Smooth muscle cell (in vitro differentiated cells): ENCODE data around the gene CDC42BPA. TPM values are rescaled to one million over a fixed set of nuclear protein-coding genes. Genes with fewer than 3 reads are reported as not detected.

Source experiments
- DNase-seq: peaks from one replicate; lab custom pipeline; 2025; ENCODE audit not compliant: unreplicated experiment; lab: John Stamatoyannopoulos, UW
- H2AFZ ChIP-seq: fragments of 200-600 bp; sonication (generic); 2 replicates; pipeline ENCODE4 v1.6.0; 2016; ENCODE audit warnings: antibody characterized with exemption, low read depth, mild to moderate bottlenecking
- H3F3A ChIP-seq: fragments of 200-600 bp; sonication (generic); 2 replicates; pipeline ENCODE4 v1.6.0; 2017; ENCODE audit warnings: antibody characterized with exemption, low read depth
- H3K27ac ChIP-seq: fragments of 200-600 bp; sonication (generic); 2 replicates; pipeline ENCODE4 v1.5.1; 2016; ENCODE audit warnings: low read depth, mild to moderate bottlenecking
- H3K27me3 ChIP-seq: fragments of 200-600 bp; sonication (generic); 2 replicates; pipeline ENCODE4 v1.6.1; 2016; ENCODE audit warnings: low read depth, mild to moderate bottlenecking
- H3K36me3 ChIP-seq: fragments of 200-600 bp; sonication (generic); 2 replicates; pipeline ENCODE4 v1.5.1; 2016; ENCODE audit warnings: low read depth
- H3K4me1 ChIP-seq: fragments of 200-600 bp; sonication (generic); 2 replicates; pipeline ENCODE4 v1.5.1; 2016; ENCODE audit warnings: low read depth
- H3K4me2 ChIP-seq: fragments of 200-600 bp; sonication (generic); 2 replicates; pipeline ENCODE4 v1.6.0; 2016; ENCODE audit warnings: mild to moderate bottlenecking
- H3K4me3 ChIP-seq: fragments of 200-600 bp; sonication (generic); 2 replicates; pipeline ENCODE4 v1.5.1; 2016; ENCODE audit warnings: mild to moderate bottlenecking
- H3K79me2 ChIP-seq: fragments of 200-600 bp; sonication (generic); 2 replicates; pipeline ENCODE4 v1.6.0; 2016; ENCODE audit warnings: low read depth, mild to moderate bottlenecking
- H3K9ac ChIP-seq: fragments of 200-600 bp; sonication (generic); 2 replicates; pipeline ENCODE4 v1.6.0; 2016; ENCODE audit warnings: low read depth
- H3K9me3 ChIP-seq: fragments of 200-600 bp; sonication (generic); replicated peaks from 2 replicates; pipeline ENCODE4 v1.5.1; 2016; ENCODE audit warnings: low read depth
- H4K20me1 ChIP-seq: fragments of 200-600 bp; sonication (generic); 2 replicates; pipeline ENCODE4 v1.6.0; 2016; ENCODE audit warnings: low read depth
- WGBS: methylation state at CpG from one replicate; pipeline ENCODE4 v1.1.7; 2016; ENCODE audit warnings: low lambda C conversion rate; 5-methylcytosine and 5-hydroxymethylcytosine counted together
- polyA plus RNA-seq: library from polyadenylated mRNA; unstranded; fragments of >200 nt; fragmentation: Nextera tagmentation; extraction: Ambion mirVana; gene quantifications from 2 replicates; pipeline ENCODE4 v1.2.1, GENCODE V29; 2016
- total RNA-seq: library from RNA; depleted of rRNA; stranded (reverse); fragments of >200 nt; gene quantifications from 2 replicates; pipeline ENCODE4 v1.2.3, GENCODE V29; 2014
- TF ChIP-seq, protein P1 (sequence below): fragments of 200-600 bp; sonication (generic); IDR thresholded peaks from 2 replicates; pipeline ENCODE4 v1.5.1; 2017; ENCODE audit warnings: borderline replicate concordance, mild to moderate bottlenecking, antibody characterized with exemption; ENCODE audit not compliant: insufficient read depth, poor library complexity, severe bottlenecking

CDC42BPA gene
- total and polyA plus RNA-seq, 2 experiments from 2014 or later = 14.8 to 34.9 TPM

DNA sequence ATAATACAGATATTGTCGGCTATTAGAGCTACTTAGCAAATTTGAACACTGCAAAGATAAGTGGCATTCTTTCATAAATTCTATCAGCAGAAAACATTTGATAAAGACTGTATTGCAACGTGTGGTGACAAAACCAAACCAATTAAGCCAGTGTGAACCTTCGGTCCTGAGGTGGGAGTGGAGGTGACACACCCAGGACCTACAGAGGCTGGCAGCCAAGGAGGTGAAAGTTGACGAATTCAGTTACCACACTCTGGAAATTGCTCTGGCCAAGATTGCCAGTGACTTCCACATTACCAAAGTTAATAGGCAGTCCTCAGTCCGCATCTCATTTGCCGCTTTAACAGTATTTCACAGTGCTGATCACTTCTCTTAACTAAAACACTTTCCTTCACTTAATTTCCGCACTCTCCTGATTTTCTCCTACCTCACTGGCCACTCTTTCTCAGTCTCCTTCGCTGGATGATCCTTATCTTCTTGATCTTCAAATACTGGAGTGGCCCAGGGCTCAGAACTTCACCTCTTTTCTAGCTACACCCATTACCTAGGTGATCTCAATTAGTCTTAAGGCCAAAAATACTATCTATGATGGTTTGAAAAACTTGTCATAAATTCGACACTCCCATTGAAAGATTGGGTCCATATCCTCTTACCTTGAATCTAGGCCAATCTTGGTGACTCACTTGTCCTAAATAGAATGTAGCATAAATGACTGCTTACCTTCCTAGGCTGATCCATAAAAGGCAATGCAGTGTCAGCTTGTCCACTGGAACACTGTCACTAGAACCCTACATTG is 5.1 kb upstream of the CDC42BPA start:
- Histone ChIP-seq H3K4me1 (no peaks in the 10 kb centered on the region), H3K27me3 (no peaks in the 10 kb centered on the region), H3K36me3 (no peaks in the 10 kb centered on the region), H3F3A (no peaks in the 10 kb centered on the region), H3K4me2 (no peak overlapping the region), H2AFZ (no peak overlapping the region), H3K79me2 (no peaks in the 10 kb centered on the region), H3K4me3 (no peak overlapping the region), H3K9me3 (no peaks in the 10 kb centered on the region), H4K20me1 (no peaks in the 10 kb centered on the region), H3K9ac (no peak overlapping the region), H3K27ac (no peak overlapping the region)
- no peak for DNase-seq
- 93% methylated on average over 9 of the region's 9 CpGs for WGBS
- TF ChIP-seq, protein P1, sequence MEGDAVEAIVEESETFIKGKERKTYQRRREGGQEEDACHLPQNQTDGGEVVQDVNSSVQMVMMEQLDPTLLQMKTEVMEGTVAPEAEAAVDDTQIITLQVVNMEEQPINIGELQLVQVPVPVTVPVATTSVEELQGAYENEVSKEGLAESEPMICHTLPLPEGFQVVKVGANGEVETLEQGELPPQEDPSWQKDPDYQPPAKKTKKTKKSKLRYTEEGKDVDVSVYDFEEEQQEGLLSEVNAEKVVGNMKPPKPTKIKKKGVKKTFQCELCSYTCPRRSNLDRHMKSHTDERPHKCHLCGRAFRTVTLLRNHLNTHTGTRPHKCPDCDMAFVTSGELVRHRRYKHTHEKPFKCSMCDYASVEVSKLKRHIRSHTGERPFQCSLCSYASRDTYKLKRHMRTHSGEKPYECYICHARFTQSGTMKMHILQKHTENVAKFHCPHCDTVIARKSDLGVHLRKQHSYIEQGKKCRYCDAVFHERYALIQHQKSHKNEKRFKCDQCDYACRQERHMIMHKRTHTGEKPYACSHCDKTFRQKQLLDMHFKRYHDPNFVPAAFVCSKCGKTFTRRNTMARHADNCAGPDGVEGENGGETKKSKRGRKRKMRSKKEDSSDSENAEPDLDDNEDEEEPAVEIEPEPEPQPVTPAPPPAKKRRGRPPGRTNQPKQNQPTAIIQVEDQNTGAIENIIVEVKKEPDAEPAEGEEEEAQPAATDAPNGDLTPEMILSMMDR = no peak

DNA sequence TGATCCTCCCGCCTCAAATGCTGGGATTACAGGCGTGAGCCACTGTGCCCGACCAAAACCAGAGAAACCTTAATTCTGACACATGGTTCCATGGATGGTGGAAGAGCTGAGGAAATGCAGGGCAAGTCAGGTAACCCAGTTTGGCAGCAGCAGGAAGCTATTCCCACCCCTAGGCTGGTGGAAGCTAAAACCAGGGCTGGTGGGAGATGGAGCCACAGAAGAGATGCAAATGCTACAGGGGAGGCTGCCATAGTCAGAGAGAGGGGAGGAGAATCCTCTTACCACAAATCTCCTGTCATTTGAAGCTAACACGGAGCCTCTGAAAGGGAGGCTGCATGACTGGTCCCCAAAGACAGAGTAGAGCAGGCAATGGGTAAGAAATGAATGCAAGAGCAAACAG is 4.1 kb upstream of the CDC42BPA start:
- H3K27me3 ChIP-seq = no peaks in the 10 kb centered on the region
- 85% methylated on average over 4 of the region's 4 CpGs for WGBS
- no peak for DNase-seq

DNA sequence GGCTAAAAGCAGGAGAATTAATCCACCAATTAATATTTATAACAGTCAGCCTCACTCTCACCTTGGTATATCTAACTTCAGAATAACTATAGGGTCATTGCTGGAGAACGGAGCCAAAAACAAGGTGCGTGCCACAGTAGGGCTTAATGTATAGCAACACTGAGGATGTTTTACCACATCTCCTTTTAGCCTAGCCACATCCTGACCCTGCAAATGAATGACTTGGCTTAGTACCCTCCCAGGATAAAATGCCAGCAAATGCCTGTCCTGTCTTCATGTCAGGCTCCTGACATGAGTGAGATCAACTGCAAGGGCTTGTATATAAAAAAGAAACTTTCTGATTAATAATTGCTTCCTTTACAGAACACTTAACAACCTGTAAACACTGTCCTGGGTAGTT is 2.7 kb upstream of the CDC42BPA start:
- WGBS = 98% methylated on average over 2 of the region's 2 CpGs
- peaks cover 12% of the 10 kb centered on the region for H4K20me1 ChIP-seq
- no peak overlapping the region for H3K27ac ChIP-seq
- H2AFZ ChIP-seq = no peak overlapping the region
- H3K36me3 ChIP-seq = no peaks in the 10 kb centered on the region
- no peaks in the 10 kb centered on the region for H3K9me3 ChIP-seq
- no peak overlapping the region for H3K9ac ChIP-seq
- no peak overlapping the region for H3K4me2 ChIP-seq
- peaks cover 14% of the 10 kb centered on the region for H3K79me2 ChIP-seq
- DNase-seq = no peak
- H3K4me3 ChIP-seq = no peak overlapping the region
- no peaks in the 10 kb centered on the region for H3F3A ChIP-seq
- H3K27me3 ChIP-seq = no peaks in the 10 kb centered on the region
- H3K4me1 ChIP-seq = peaks cover 8% of the 10 kb centered on the region
- TF ChIP-seq, protein P1 = no peak

More for the DNA sequence above, 4.1 kb upstream of the CDC42BPA start:
- TF ChIP-seq, protein P1 = no peak
- Histone ChIP-seq H3F3A (no peaks in the 10 kb centered on the region), H3K4me1 (no peaks in the 10 kb centered on the region), H3K79me2 (peaks cover under 1% of the 10 kb centered on the region), H2AFZ (no peak overlapping the region), H4K20me1 (no peaks in the 10 kb centered on the region), H3K4me3 (no peak overlapping the region), H3K27ac (no peak overlapping the region), H3K9ac (no peak overlapping the region), H3K9me3 (no peaks in the 10 kb centered on the region), H3K36me3 (no peaks in the 10 kb centered on the region), H3K4me2 (no peak overlapping the region)

DNA sequence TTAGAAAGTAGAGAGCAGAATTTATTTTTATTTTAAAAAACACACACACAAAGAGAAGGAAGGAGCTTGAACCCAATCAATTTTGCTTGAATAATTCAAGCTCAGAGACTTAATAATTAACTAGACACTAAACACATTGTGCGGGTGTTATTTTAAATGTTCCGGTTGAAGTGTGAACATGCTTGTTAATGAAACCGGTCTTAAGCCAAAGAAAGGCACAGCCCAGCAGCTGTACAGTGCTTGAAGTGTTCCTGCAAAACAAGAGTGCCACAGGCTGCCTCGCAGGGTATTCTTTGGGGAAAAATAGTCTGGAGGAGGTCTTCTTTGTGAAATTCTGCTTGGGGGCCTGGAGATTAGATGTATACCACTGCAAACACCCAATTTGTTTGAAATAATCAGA is 2.2 kb upstream of the CDC42BPA start:
- Histone ChIP-seq H3K4me3 (no peak overlapping the region), H3K27me3 (no peaks in the 10 kb centered on the region), H3K4me1 (peaks cover 8% of the 10 kb centered on the region), H3K9me3 (no peaks in the 10 kb centered on the region), H3F3A (no peaks in the 10 kb centered on the region), H3K79me2 (peaks cover 20% of the 10 kb centered on the region), H3K4me2 (no peak overlapping the region), H3K9ac (no peak overlapping the region), H3K36me3 (no peaks in the 10 kb centered on the region), H4K20me1 (peaks cover 17% of the 10 kb centered on the region), H3K27ac (no peak overlapping the region), H2AFZ (no peak overlapping the region)
- no peak for DNase-seq
- TF ChIP-seq, protein P1 = no peak
- WGBS = 81% methylated on average over 4 of the region's 4 CpGs
